Stimulated activated CD8-positive, alpha-beta memory T cell treated with anti-CD3 and anti-CD28 coated beads, Interleukin-12 subunit alpha, Interleukin-12 subunit beta, amount 100 ng/mL, for 4 hours (primary cell): ENCODE results near the gene AWAT2.
"Not testable (repeated sequence)": the region's sequence is repeated elsewhere in the genome, so short reads cannot be mapped to it uniquely, and the experiment has no call there.

Experiments
- DNase-seq: peaks from one replicate; pipeline ENCODE4 v3.0.0-alpha.2; 2020; ENCODE audit warnings: low read depth

AWAT2 gene

DNA sequence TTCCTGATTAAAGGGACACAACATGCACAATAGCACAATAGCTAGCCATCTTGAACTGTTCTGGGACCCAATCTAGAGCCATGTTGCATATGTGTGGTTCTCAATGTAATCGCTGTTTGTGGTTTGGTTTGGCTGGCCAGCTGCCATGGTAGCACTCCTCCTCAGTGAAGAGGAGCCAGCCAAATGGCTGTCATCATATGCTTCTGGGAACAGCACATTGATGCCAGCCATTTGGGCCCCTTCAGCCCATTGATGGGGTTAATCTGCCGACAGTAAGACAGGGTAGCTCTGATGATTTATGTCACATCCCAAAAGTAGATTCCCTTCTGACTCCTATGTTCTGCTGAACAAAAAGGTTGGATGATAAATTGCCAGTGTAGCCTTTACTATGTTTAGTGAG lies 48.5 kb downstream of the AWAT2 start:
- DNase-seq: no peak

DNA sequence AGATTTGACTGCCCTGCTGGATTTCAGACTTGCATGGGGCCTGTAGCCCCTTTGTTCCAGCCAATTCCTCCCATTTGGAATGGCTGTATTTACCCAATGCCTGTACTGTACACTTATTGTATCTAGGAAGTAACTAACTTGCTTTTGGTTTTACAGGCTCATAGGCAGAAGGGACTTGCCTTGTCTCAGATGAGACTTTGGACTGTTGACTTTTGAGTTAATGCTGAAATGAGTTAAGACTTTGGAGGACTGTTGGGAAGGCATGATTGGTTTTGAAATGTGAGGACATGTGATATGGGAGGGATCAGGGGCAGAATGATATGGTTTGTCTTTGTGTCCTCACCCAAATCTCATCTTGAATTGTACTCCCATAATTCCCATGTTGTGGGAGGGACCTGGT lies 51.4 kb downstream of the AWAT2 start:
- not testable (repeated sequence) for DNase-seq

DNA sequence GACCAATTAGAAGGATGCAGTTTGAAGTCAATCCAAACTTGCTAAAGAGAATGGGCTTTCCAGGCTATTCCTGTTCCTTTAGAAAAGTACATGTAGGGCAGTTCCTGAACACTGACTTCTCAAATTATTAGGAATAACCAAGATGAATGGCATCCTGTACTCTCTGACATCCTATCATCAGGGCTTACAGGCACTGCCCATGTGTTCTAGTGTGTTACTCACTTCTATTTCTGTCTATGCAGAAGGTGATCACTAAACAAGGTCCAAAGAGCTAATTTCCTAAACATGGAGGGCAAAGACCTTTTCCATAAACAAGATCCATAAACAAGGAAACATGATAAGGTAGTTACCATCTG lies 53.6 kb downstream of the AWAT2 start:
- DNase-seq: no peak

DNA sequence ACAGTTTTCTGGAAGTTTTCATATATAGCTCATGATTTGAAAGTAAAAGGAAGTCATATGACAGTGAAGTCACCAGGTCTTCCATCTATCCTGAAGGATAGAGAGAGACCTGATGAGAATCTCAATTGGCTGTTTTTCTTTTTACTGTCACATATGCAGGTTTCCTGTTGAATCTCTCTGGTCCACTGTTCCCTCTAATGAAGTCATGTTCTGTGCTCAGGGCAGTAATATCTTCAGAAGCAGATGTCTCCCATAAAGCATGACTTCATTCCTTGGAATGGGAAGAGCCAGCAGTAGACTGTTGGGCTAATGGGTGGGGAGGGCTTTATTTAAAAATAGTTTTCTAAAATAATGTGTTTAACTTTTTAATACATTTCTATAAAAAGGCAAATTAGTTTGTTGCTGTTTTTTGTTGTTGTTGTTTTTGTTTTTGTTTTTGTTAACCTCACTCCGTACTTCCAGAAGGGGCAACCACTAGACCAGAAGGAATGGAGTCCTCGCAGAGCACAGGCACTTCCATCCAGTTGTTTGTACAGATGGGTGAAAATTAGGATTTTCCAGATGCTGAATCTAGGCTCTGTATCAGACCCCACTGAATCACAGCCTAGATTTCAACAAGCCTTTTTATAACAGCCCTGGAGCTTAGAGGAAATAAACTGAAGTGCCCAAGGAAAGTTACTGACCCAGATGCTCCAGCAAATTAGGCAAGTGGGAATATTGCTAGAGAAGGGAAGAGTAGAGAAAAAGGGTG lies 54.2 kb downstream of the AWAT2 start:
- no peak for DNase-seq

DNA sequence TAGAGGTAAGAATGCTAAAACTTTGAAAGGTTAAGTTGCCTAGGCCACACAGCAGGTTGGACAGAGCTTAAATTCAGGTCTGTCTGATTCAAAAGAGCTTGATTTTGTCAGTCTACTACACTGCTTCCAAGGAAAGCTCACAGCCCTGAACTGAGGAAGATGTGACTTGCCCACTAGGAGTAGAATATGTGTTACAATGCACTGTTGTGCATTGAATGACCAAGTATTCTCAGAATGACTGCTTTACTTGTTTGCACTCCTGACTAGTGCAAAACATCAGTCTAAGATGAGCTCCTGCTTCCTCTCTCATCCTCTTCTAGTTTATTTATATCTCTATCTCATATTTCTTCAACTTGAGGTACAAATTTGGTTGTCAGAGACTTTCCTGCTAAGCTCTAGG lies 56.2 kb downstream of the AWAT2 start:
- DNase-seq: no peak

DNA sequence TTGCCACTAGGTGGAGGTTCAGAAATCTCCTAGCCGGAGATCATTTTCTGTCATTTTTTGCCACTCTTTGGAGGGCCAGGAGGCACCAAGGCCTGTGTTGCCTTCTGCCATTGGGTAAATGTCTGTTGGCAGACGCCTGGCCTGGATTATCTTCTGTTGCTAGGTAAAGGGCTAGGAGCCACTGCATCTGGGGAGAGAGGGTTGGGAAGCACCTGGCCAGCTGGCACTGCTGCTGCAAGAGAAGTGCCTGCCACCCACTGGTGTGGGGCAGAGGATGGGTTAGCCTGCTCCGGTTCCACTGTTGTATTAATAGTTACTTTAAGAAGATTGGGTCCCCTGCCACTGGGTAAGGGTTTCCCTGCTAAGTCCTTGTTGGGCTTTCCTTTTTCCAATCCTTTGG lies 58.1 kb downstream of the AWAT2 start:
- no peak for DNase-seq
